Putamen (tissue), 1 donor: Measurements from ENCODE around the gene GOLGA6C.
"Not testable (repeated sequence)": the region's sequence is repeated elsewhere in the genome, so short reads cannot be mapped to it uniquely, and the experiment has no call there.

ENCODE experiments used
- DNase-seq: peaks from one replicate; pipeline ENCODE4 v3.0.0-alpha.2; 2016; ENCODE audit warnings: low spot score

Gene GOLGA6C

GRCh38 chr15:75258620-75259343 lies 648 bp downstream of the GOLGA6C start:
- not testable (repeated sequence) for DNase-seq

GRCh38 chr15:75259873-75260272 lies 1.7 kb downstream of the GOLGA6C start:
- DNase-seq: not testable (repeated sequence)

DNA sequence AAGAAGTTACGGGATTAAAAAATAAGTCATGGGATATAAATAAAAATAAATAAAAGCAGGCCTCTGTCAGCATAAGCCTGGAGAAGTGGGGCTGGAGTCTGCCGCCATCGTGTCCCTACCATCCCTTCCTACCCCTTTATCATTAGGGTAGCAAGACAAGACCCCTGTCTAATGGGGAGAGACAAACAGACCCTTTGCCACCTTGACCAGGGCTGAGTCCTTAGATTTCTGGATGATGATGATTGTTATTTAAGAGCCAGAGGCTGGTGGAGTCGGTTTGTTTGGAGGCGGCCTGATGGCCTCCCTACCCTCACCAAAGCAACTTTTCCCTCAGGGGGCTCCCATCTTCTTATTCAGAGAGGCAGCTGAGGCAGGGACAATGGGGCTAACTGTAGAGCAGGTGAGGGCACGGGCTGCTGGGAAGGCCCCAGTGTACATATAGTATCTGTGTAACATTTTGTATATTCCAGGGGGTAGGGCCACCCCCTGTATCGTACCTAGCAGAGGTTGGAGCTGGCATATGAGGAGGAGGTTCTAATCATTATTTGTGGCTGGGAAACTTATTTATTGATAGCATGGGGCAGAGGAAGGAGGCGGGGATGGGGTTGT lies 15.7 kb downstream of the GOLGA6C start:
- DNase-seq: not testable (repeated sequence)

DNA sequence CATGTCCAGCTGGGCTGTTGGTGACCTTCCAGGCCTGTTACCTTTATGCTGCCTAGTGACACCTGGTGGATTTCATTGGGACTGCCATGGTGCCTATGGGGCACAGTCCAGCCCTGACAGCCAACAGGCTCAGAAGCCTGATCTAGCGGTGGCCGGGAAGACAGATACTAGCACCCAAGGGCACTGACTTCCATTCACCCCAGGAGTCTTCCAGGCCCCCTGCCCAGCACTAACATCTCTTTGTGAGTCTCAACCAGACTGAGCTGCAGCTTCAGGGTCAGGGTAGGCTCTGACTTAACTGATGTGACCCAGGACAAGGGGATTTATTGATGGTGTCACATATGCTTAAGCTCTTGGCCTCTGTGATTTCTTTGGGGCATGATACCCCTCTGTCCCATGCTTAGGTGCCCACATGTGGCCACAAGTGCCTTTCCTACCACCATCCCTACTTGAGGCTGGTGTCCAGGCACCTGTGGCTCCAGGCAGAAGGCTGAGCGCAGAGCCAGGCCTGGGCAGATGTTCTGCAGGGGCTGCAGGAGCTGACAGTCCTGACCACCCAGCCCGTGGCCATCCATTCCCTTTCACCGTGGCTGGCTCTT lies 16.5 kb downstream of the GOLGA6C start:
- DNase-seq: not testable (repeated sequence)

- DNase-seq: not testable (repeated sequence)
Observed at GRCh38 chr15:75275617-75276016, 17.5 kb downstream of the GOLGA6C start.

GRCh38 chr15:75278497-75278896 lies 20.4 kb downstream of the GOLGA6C start:
- not testable (repeated sequence) for DNase-seq

DNA sequence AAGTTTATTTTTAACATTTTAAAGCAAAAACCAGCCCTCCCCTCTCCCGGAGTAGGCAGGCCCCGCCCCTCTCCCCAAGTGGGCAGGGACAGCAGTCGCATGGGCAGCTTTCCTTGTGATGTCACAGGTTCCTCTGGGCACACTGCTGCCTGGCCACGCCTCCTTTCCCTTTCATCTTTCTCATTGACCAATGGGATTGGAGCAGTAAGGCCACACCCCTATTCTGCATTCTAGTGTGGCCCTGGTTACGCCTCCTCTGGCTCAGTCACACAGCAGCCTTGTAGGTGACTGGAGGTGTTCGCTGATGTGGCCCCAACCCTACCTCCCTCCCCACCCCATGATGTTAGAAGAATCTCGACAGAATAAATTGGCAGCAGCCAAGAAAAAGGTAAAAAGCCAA lies 24.4 kb downstream of the GOLGA6C start, which contains the start of gene GOLGA6D:
TSS of gene GOLGA6D (plus strand) at position 264 of the 400 bp plus-strand sequence. CDS start at position 305, 41 bp downstream.
- not testable (repeated sequence) for DNase-seq

DNA sequence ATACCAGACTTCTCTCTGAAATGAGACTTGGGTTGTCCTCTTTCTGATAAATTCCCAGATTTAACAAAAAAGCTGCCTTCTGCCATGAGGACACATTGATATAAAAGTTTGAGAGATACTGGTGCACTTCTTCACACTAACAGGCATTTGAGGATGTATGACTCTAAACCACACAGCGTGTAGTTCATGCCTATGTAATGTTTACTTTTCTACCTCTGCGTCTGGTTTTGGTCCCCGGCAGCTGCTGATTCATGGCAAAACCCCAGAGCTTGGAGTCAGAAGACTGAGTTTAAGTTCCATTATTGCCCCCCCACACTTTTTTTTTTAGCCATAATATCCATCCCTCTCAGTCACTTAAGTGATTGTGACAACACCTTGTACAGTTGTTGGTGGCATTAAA lies 26.0 kb downstream of the GOLGA6C start:
- not testable (repeated sequence) for DNase-seq

- not testable (repeated sequence) for DNase-seq
Observed at GRCh38 chr15:75293660-75294059, 35.5 kb downstream of the GOLGA6C start.

- not testable (repeated sequence) for DNase-seq
Observed at GRCh38 chr15:75298541-75299310, 40.6 kb downstream of the GOLGA6C start.

DNA sequence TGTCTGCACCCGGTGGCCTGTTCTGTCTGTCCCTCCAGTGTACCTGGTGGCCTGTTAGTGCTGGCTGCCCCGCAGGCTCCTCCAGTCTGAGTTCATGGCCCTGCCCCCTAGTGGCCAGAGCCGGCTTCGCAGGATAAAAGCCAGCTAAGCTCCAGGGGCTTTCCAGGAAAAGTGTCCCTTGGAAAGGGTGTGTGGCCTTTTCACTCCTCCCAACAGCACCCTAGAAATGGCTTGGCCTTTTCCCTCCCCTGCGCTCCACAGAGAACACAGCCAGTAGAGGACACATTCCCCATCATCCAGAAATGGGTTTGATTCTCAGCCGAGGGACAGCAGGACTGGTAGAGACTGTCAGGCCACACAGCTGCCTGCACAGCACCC lies 41.2 kb downstream of the GOLGA6C start:
- not testable (repeated sequence) for DNase-seq

GRCh38 chr15:75300026-75300425 lies 41.9 kb downstream of the GOLGA6C start:
- DNase-seq: not testable (repeated sequence)

GRCh38 chr15:75302318-75302717 lies 44.2 kb downstream of the GOLGA6C start:
- DNase-seq: no peak

DNA sequence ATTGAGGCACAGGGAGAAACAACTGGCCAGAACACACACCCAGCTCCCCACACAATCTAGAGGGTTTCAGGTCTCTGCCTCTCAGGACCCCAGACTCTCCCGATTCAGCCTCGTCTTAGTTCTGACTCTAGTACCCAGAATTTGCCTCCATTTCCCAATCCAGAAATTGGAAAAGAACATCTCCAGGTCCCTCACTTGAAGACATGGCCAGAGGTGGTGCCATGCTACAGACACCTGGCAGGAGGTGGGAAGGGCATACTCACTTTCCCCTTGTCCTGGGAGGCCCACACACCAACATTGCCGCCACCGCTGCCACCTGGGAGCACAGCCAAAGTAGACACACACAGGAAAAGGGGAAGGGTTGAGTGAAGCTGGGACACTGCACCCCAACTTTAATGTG lies 44.6 kb downstream of the GOLGA6C start:
- DNase-seq: not testable (repeated sequence)

DNA sequence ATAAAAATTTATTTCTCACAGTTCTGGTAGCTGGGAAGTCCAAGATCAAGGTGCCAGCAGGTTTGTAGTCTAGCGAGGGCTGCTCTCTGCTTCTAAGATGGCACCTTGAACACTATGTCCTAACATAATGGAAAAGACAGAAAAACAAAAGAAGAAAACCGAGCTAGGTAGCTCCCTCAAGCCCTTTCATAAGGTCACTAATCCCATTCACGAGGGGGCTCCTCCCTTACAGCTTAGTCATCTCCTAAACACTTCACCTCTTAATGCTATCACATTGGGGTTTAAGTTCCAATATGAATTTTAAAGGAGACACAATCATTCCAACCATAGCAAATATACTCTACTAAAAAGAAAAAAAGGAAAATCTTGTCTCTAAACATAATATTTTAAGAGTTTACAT lies 48.1 kb downstream of the GOLGA6C start:
- DNase-seq: no peak

- no peak for DNase-seq
Observed at GRCh38 chr15:75307778-75308390, 49.8 kb downstream of the GOLGA6C start.

GRCh38 chr15:75309711-75310110 lies 51.6 kb downstream of the GOLGA6C start:
- DNase-seq: no peak

DNA sequence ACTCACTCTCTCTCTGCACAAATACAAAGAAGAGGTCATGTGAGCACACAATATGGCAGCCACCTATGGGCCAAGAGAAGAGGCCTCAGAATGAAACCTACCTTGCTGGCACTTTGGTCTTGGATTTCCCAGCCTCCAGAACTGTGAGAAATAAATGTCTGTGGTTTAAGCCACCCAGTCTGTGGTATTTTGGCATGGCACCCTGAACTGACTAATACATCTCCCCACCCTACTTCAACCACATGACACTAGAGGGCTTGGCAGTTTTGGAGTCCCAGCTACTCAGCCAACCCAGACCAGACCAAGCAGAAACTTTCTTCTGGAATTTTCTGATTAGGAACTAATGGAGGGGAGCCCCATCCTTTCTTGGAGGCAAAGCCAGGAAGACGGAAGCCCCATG lies 54.4 kb downstream of the GOLGA6C start:
- DNase-seq: not testable (repeated sequence)

- no peak for DNase-seq
Observed at GRCh38 chr15:75313116-75313845, 55.1 kb downstream of the GOLGA6C start.

DNA sequence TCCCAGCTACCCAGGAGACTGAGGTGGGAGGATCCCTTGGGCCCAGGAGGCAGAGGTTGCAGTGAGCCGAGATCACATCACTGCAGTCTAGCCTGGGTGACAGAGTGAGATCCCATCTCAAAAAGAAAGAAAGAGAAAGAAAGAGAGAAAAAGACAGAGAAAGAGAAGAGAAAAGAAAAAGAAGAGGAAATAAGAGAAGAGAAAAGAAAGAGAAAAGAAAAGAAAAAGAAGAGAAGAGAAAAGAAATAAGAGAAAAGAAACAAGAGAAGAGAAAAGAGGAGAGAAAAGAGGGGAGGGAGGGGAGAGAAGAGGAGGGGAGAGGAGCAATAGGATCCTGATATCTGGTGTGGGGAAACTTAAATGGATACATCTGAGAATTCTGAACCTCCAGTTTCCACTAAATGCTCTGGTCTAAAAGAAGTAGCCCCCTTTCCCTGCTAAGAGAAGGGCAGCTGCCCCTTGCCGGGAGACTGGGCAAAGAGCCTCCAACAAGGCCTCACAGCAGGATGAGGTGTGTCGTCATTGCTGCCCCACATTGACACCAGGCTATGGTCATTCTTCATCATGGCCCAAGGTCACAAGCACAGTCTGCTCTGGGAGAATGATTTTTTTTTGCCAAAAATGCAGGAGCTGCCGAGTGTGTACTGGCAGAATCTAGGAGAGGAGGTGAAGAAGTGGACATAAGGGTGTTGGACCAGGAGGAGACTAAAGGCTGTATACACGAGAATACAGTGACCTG lies 56.6 kb downstream of the GOLGA6C start:
- no peak for DNase-seq
